Endothelial cell of umbilical vein (primary cell): ENCODE measurements around the gene GABARAPL1. TPM values are rescaled to one million over a fixed set of nuclear protein-coding genes. Genes with fewer than 3 reads are reported as not detected.

ENCODE experiments used
- BruUV-seq: library from RNA; stranded (reverse); fragments of 400-500 nt; replicated peaks from 2 replicates; lab custom pipeline; 2021; lab: Mats Ljungman, UMichigan
- CTCF ChIA-PET: fragments of 300-600, 350-600 bp; sonication (Branson Sonifier 250); formaldehyde crosslinking; loops from one replicate; lab custom pipeline; 2021; ENCODE audit warnings: antibody characterized with exemption, inconsistent platforms; lab: Charles Lee
- POLR2A ChIA-PET: fragments of 300-600, 350-600 bp; sonication (Branson Sonifier 250); formaldehyde crosslinking; loops from one replicate; lab custom pipeline; 2021; ENCODE audit warnings: antibody characterized with exemption, inconsistent platforms; lab: Charles Lee
- DNase-seq: peaks from one replicate; pipeline ENCODE4 v3.0.0-alpha.2; 2011; ENCODE audit warnings: low read depth, low spot score
- FAIRE-seq: peaks from 2 replicates; lab custom pipeline; 2011; peaks lifted over from hg19 to GRCh38; lab: Jason Lieb, UNC
- H2AFZ ChIP-seq: 2 replicates; pipeline ENCODE4 v1.6.0; 2012; ENCODE audit warnings: low read depth, low read length, control low read depth, inconsistent platforms
- H3K27ac ChIP-seq: 2 replicates; pipeline ENCODE4 v1.5.1; 2011; ENCODE audit warnings: low read depth, mild to moderate bottlenecking, control low read depth, low read length, moderate library complexity; ENCODE audit not compliant: insufficient read depth
- H3K27me3 ChIP-seq, 2 experiments: 2 replicates each; pipeline versions ENCODE4 v1.6.0 to v1.6.1; 2011; ENCODE audit warnings: low read length in 2 of 2, mixed read lengths in 1 of 2; ENCODE audit not compliant: control insufficient read depth in 2 of 2, insufficient read depth in 2 of 2
- H3K36me3 ChIP-seq, 2 experiments: 2 replicates in 1 of 2; 3 replicates in 1 of 2; pipeline ENCODE4 v1.5.1; 2011; ENCODE audit warnings: low read length in 2 of 2, mild to moderate bottlenecking in 1 of 2, moderate library complexity in 1 of 2; ENCODE audit not compliant: control insufficient read depth in 2 of 2, insufficient read depth in 2 of 2; ENCODE audit errors: extremely low read depth in 1 of 2
- H3K4me1 ChIP-seq: 3 replicates; pipeline ENCODE4 v1.5.1; 2011; ENCODE audit warnings: mild to moderate bottlenecking, low read length; ENCODE audit not compliant: control insufficient read depth, insufficient read depth; ENCODE audit errors: extremely low read depth
- H3K4me2 ChIP-seq: 2 replicates; pipeline ENCODE4 v1.6.1; 2011; ENCODE audit warnings: low read length, control low read depth, mixed read lengths; ENCODE audit not compliant: insufficient read depth
- H3K4me3 ChIP-seq, 3 experiments: fragments of 200-600 bp in 1 of 3; sonication (generic), shearing (Covaris generic) in 1 of 3; replicated peaks in 1 of 3; 2 replicates each; pipeline ENCODE4 v1.5.1; 2011 to 2016; ENCODE audit warnings: control low read depth in 3 of 3, low read length in 3 of 3, mild to moderate bottlenecking in 2 of 3, inconsistent platforms in 1 of 3, low read depth in 1 of 3, moderate library complexity in 1 of 3; ENCODE audit not compliant: insufficient read depth in 1 of 3
- H3K79me2 ChIP-seq: 2 replicates; pipeline ENCODE4 v1.6.0; 2012; ENCODE audit warnings: low read length, inconsistent platforms; ENCODE audit not compliant: control insufficient read depth, insufficient read depth
- H3K9ac ChIP-seq: replicated peaks from 2 replicates; pipeline ENCODE3; 2011; ENCODE audit warnings: low read length, control low read depth; ENCODE audit not compliant: insufficient read depth; ENCODE audit errors: extremely low read depth
- H3K9me1 ChIP-seq: replicated peaks from 3 replicates; pipeline ENCODE4 v1.6.0; 2011; ENCODE audit warnings: mild to moderate bottlenecking, low read length; ENCODE audit not compliant: control insufficient read depth, insufficient read depth; ENCODE audit errors: extremely low read depth
- H3K9me3 ChIP-seq: replicated peaks from 2 replicates; pipeline ENCODE4 v1.5.1; 2012; ENCODE audit warnings: low read length, inconsistent platforms; ENCODE audit not compliant: control insufficient read depth, insufficient read depth
- H4K20me1 ChIP-seq: replicated peaks from 2 replicates; pipeline ENCODE3; 2011; ENCODE audit warnings: mild to moderate bottlenecking, low read length; ENCODE audit not compliant: control insufficient read depth, insufficient read depth; ENCODE audit errors: extremely low read depth
- CTCF ChIP-seq, 2 donors: IDR thresholded peaks; 1 replicate in 1 of 2; 2 replicates in 1 of 2; pipeline ENCODE4 v1.5.1; 2011; ENCODE audit warnings: low read length in 2 of 2, mild to moderate bottlenecking in 2 of 2, moderate library complexity in 2 of 2, control low read depth in 1 of 2, inconsistent platforms in 1 of 2, low read depth in 1 of 2; ENCODE audit not compliant: insufficient read depth in 1 of 2; ENCODE audit errors: extremely low read depth in 1 of 2
- EZH2 ChIP-seq: IDR thresholded peaks from 2 replicates; pipeline ENCODE4 v1.6.1; 2012; ENCODE audit warnings: borderline replicate concordance, low read depth, mild to moderate bottlenecking, moderate library complexity, low read length, inconsistent platforms; ENCODE audit not compliant: severe bottlenecking
- FOS ChIP-seq: IDR thresholded peaks from 2 replicates; pipeline ENCODE4 v1.6.1; 2011; ENCODE audit warnings: mild to moderate bottlenecking, low read length, moderate library complexity, borderline replicate concordance; ENCODE audit not compliant: insufficient read depth
- POLR2A ChIP-seq: IDR thresholded peaks from 2 replicates; pipeline ENCODE4 v1.6.1; 2012; ENCODE audit warnings: low read depth, mild to moderate bottlenecking, control low read depth, low read length
- dilution Hi-C: fragments of 300-500 bp; cut with MboI; formaldehyde crosslinking; loops from one replicate; pipeline ENCODE4 v1.15.0; 2019; ENCODE audit warnings: low sequenced_read_pairs; ENCODE audit not compliant: extremely low pct_ligation_motif_present
- intact Hi-C: fragments of 100-400 bp; cut with micrococcal nuclease; formaldehyde crosslinking; loops from one replicate; pipeline ENCODE4 v1.10.0; 2022
- polyA plus RNA-seq, 4 experiments: library from polyadenylated mRNA; depleted of rRNA in 3 of 4; stranded (reverse) in 3 of 4; unstranded in 1 of 4; fragments of >200 nt; gene quantifications; 2 replicates each; pipeline versions ENCODE4 v1.2.1 to v1.2.3, GENCODE V29; 2011 to 2012; ENCODE audit warnings: missing spikeins in 1 of 4
- total RNA-seq: library from RNA; stranded (reverse); gene quantifications from 2 replicates; pipeline ENCODE4 v1.2.3, GENCODE V29; 2021

The GABARAPL1 gene
- total and polyA plus RNA-seq, 2 donors (not counting 3 experiments of a cell fraction or from before 2014, with no cell fraction given): 59.4 to 65.6 TPM

GRCh38 chr12:10235761-10236631 lies 23.3 kb downstream of the GABARAPL1 start:
- intact Hi-C loops: loop anchor here (1.0 to 10.0 kb wide), 5 partner anchors 95 to 1249 kb away; partner anchors contain the start of gene STYK1
- POLR2A ChIA-PET: no interaction called here
- no TSS peak for BruUV-seq
- Histone ChIP-seq H3K27me3 (no peaks in the 10 kb centered on the region), H3K9me3 (no peaks in the 10 kb centered on the region), H3K9ac (no peak overlapping the region), H3K4me2 (no peak overlapping the region), H2AFZ (no peak overlapping the region), H4K20me1 (no peaks in the 10 kb centered on the region), H3K4me1 (no peaks in the 10 kb centered on the region), H3K27ac (no peak overlapping the region), H3K9me1 (no peaks in the 10 kb centered on the region), H3K4me3 (no peak overlapping the region), H3K79me2 (no peaks in the 10 kb centered on the region), H3K36me3 (peaks cover 0 to 2% of the 10 kb centered on the region in 2 experiments)
- peak; percentile 88 for FAIRE-seq
- CTCF ChIA-PET: interaction anchor here (0.6 to 3.3 kb wide), 18 partner anchors 9 to 963 kb away, joined by 3 to 45 read pairs (median 4); partner anchors contain the start of gene YBX3
- peak; percentile 55 for DNase-seq
- TF ChIP-seq CTCF (IDR thresholded peaks at IDR 0.05; ENCODE audit: extremely low read depth in 1 of 2, insufficient read depth in 1 of 2, low read depth in 1 of 2, low read length in 2 of 2) (peak; percentile 72 to 73), EZH2 (no peak), POLR2A (no peak), FOS (no peak)
- dilution Hi-C loops: no loop called here
